HepG2 (cell line): ENCODE results near the gene SHANK2. TPM values are rescaled to one million over a fixed set of nuclear protein-coding genes. Genes with fewer than 3 reads are reported as not detected.
A peak's percentile ranks its signal among the peaks of the same experiment; 100 is the strongest.

Source experiments
- FLYWCH1 ChIP-seq: sonication (generic); formaldehyde crosslinking; IDR thresholded peaks from 2 replicates; pipeline ENCODE4 v1.8.1; 2023; ENCODE audit warnings: mild to moderate bottlenecking, missing genetic modification reagents
- FOXP1 ChIP-seq, 2 experiments: fragments of 450-650 bp in 1 of 2; IDR thresholded peaks; 2 replicates each; pipeline ENCODE4 v1.6.1; 2017 to 2018; ENCODE audit warnings: antibody characterized with exemption in 1 of 2
- MTF2 ChIP-seq: sonication (generic); formaldehyde crosslinking; IDR thresholded peaks from 2 replicates; pipeline ENCODE4 v1.5.0; 2020; ENCODE audit warnings: missing genetic modification reagents, borderline replicate concordance
- SMARCE1 ChIP-seq: fragments of 450-650 bp; IDR thresholded peaks from 2 replicates; pipeline ENCODE4 v1.6.1; 2017; ENCODE audit warnings: borderline replicate concordance
- SRF ChIP-seq: IDR thresholded peaks from 2 replicates; pipeline ENCODE4 v1.6.1; 2011; ENCODE audit warnings: mild to moderate bottlenecking, low read depth, low read length, moderate library complexity
- TAF15 ChIP-seq: fragments of 200-400 bp; formaldehyde crosslinking; IDR thresholded peaks from one replicate; pipeline ENCODE4 v1.6.1; 2018; ENCODE audit warnings: mild to moderate bottlenecking, low read depth, low read length; ENCODE audit not compliant: poor library complexity, severe bottlenecking
- TARDBP ChIP-seq: sonication (generic); formaldehyde crosslinking; IDR thresholded peaks from 2 replicates; pipeline ENCODE4 v1.8.0; 2022; ENCODE audit warnings: mild to moderate bottlenecking, missing genetic modification reagents
- TIGD3 ChIP-seq: sonication (generic); formaldehyde crosslinking; IDR thresholded peaks from 2 replicates; pipeline ENCODE4 v1.5.1; 2020; ENCODE audit warnings: mild to moderate bottlenecking, missing genetic modification reagents, borderline replicate concordance
- ZBTB21 ChIP-seq: sonication (generic); formaldehyde crosslinking; IDR thresholded peaks from 2 replicates; pipeline ENCODE4 v1.4.0; 2020; ENCODE audit warnings: missing genetic modification reagents
- ZBTB44 ChIP-seq: sonication (generic); formaldehyde crosslinking; IDR thresholded peaks from 2 replicates; pipeline ENCODE4 v1.4.0; 2020; ENCODE audit warnings: missing genetic modification reagents
- ZKSCAN1 ChIP-seq: fragments of 150-350 bp; IDR thresholded peaks from 2 replicates; pipeline ENCODE4 v1.6.1; 2014; ENCODE audit warnings: low read length
- ZNF124 ChIP-seq: sonication (generic); formaldehyde crosslinking; IDR thresholded peaks from 2 replicates; pipeline ENCODE4 v1.4.0; 2020; ENCODE audit warnings: missing genetic modification reagents
- ZNF30 ChIP-seq: sonication (generic); formaldehyde crosslinking; IDR thresholded peaks from 2 replicates; pipeline ENCODE4 v1.5.0; 2020; ENCODE audit warnings: mild to moderate bottlenecking, missing genetic modification reagents
- ZNF501 ChIP-seq: sonication (generic); formaldehyde crosslinking; IDR thresholded peaks from 2 replicates; pipeline ENCODE4 v1.5.1; 2020; ENCODE audit warnings: mild to moderate bottlenecking, moderate library complexity, missing genetic modification reagents
- ZNF580 ChIP-seq: IDR thresholded peaks from 2 replicates; pipeline ENCODE4 v1.6.1; 2016; ENCODE audit warnings: low read depth, borderline replicate concordance
- ZNF629 ChIP-seq: sonication (generic); formaldehyde crosslinking; conservative IDR thresholded peaks from 2 replicates; pipeline ENCODE4 v1.5.0; 2020; ENCODE audit warnings: missing genetic modification reagents
- ZNF724P ChIP-seq: sonication (generic); formaldehyde crosslinking; IDR thresholded peaks from 2 replicates; pipeline ENCODE4 v1.8.0; 2022; ENCODE audit warnings: missing genetic modification reagents, borderline replicate concordance
- ZNF788 ChIP-seq: sonication (generic); formaldehyde crosslinking; IDR thresholded peaks from 2 replicates; pipeline ENCODE4 v1.5.0; 2020; ENCODE audit warnings: mild to moderate bottlenecking, missing genetic modification reagents, borderline replicate concordance
- polyA plus RNA-seq, 8 experiments: library from polyadenylated mRNA; depleted of rRNA in 3 of 8; stranded (reverse) in 7 of 8; unstranded in 1 of 8; fragments of >200 nt; fragmentation: Illumina TruSeq in 4 of 8; extraction: Trizol in 4 of 8; gene quantifications; 2 replicates each; pipeline versions ENCODE4 v1.2.1 to v1.2.3, GENCODE V29; 2011 to 2016; ENCODE audit warnings: low read depth in 4 of 8, missing spikeins in 1 of 8, mixed read lengths in 1 of 8; ENCODE audit not compliant: insufficient read depth in 1 of 8
- total RNA-seq, 5 experiments: library from RNA; depleted of rRNA; stranded (reverse); fragments of >200 nt; fragmentation: Illumina TruSeq; extraction: Trizol; gene quantifications; 2 replicates each; pipeline ENCODE4 v1.2.3, GENCODE V29; 2016; ENCODE audit warnings: low read depth in 1 of 5
- TF ChIP-seq, protein P1 (sequence below): sonication (generic); formaldehyde crosslinking; IDR thresholded peaks from 2 replicates; pipeline ENCODE4 v1.4.0; 2020; ENCODE audit warnings: mild to moderate bottlenecking, missing genetic modification reagents
- TF ChIP-seq, protein P2 (sequence below): sonication (generic); formaldehyde crosslinking; IDR thresholded peaks from 2 replicates; pipeline ENCODE4 v1.4.0; 2020; ENCODE audit warnings: mild to moderate bottlenecking, low read depth, missing genetic modification reagents

The SHANK2 gene
- total and polyA plus RNA-seq, 2 of the 13 experiments (the other 11 are each of a cell fraction or from before 2014, with no cell fraction given): 10.2 to 13.0 TPM

DNA sequence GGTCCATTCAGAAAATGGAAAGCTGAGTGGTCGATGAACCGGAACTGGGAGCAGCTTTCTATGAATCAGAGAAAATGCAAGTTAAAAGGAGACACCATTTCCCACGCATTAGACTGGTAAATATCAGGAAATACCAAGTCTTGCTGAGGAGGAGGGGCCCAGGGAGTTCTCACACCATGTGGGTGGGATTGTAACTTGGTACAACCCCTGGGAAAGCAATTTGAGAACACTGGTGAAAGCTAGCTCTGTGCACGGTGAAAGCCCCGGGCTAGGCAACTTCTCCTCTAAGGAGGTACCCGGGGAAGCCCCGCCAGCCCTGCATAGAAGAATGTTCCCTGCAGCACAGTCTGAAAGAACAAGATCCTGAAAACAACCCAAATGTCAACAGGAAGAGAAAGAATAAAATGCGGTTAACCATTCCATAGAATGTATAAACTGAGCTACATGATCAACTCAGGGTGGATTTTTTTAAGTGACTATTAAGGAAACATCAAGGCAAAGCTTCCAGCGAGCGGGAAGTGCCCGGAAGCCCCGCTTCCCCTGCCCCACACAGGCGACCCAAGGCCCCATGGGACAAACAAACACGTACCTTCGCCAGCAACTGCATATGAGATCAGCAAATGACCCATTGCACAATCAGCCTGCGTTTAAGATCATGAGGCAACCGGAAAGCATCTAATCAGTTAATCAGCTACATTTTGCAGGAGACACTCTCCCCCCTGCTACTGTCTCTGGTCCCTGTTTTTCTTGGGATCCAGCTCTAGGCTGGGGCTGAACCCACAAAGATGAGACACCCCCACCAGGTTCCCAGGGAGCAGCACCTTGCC, 11.3 kb downstream of the SHANK2 start (continued):
- TF ChIP-seq ZNF788 (peak; percentile 70), TIGD3 (CRISPR knock-in tag) (no peak), FLYWCH1 (no peak), FOXP1 (IDR thresholded peaks at IDR 0.05) (0 out of 2 replicates have a peak, but pooled peaks have one; percentile 30), FOXP1 (CRISPR knock-in tag; IDR thresholded peaks at IDR 0.05) (peak; percentile 97), SRF (no peak), ZNF501 (peak; percentile 66; the same call in 1 of the 2 replicates), ZBTB44 (CRISPR knock-in tag) (0 out of 2 replicates have a peak, but pooled peaks have one; percentile 54), ZNF724P (CRISPR knock-in tag) (no peak), SMARCE1 (no peak), ZNF629 (CRISPR knock-in tag) (0 out of 2 replicates have a peak, but pooled peaks have one; percentile 36), MTF2 (no peak), TAF15 (no peak), ZBTB21 (peak; percentile 90), ZNF124 (CRISPR knock-in tag) (peak; percentile 65; the same call in 1 of the 2 replicates), ZKSCAN1 (no peak), ZNF580 (CRISPR knock-in tag) (peak; percentile 49; the same call in 1 of the 2 replicates), TARDBP (CRISPR knock-in tag) (peak; percentile 83), ZNF30 (no peak)
- TF ChIP-seq, protein P1, sequence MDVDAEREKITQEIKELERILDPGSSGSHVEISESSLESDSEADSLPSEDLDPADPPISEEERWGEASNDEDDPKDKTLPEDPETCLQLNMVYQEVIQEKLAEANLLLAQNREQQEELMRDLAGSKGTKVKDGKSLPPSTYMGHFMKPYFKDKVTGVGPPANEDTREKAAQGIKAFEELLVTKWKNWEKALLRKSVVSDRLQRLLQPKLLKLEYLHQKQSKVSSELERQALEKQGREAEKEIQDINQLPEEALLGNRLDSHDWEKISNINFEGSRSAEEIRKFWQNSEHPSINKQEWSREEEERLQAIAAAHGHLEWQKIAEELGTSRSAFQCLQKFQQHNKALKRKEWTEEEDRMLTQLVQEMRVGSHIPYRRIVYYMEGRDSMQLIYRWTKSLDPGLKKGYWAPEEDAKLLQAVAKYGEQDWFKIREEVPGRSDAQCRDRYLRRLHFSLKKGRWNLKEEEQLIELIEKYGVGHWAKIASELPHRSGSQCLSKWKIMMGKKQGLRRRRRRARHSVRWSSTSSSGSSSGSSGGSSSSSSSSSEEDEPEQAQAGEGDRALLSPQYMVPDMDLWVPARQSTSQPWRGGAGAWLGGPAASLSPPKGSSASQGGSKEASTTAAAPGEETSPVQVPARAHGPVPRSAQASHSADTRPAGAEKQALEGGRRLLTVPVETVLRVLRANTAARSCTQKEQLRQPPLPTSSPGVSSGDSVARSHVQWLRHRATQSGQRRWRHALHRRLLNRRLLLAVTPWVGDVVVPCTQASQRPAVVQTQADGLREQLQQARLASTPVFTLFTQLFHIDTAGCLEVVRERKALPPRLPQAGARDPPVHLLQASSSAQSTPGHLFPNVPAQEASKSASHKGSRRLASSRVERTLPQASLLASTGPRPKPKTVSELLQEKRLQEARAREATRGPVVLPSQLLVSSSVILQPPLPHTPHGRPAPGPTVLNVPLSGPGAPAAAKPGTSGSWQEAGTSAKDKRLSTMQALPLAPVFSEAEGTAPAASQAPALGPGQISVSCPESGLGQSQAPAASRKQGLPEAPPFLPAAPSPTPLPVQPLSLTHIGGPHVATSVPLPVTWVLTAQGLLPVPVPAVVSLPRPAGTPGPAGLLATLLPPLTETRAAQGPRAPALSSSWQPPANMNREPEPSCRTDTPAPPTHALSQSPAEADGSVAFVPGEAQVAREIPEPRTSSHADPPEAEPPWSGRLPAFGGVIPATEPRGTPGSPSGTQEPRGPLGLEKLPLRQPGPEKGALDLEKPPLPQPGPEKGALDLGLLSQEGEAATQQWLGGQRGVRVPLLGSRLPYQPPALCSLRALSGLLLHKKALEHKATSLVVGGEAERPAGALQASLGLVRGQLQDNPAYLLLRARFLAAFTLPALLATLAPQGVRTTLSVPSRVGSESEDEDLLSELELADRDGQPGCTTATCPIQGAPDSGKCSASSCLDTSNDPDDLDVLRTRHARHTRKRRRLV (CRISPR knock-in tag): peak; percentile 80; the same call in 1 of the 2 replicates
- TF ChIP-seq, protein P2, sequence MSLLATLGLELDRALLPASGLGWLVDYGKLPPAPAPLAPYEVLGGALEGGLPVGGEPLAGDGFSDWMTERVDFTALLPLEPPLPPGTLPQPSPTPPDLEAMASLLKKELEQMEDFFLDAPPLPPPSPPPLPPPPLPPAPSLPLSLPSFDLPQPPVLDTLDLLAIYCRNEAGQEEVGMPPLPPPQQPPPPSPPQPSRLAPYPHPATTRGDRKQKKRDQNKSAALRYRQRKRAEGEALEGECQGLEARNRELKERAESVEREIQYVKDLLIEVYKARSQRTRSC: no peak
